HepG2 (cell line): ENCODE measurements around the gene NUDT14. TPM values are rescaled to one million over a fixed set of nuclear protein-coding genes. Genes with fewer than 3 reads are reported as not detected.

ENCODE experiments used
- ATAC-seq: fragments of 200-7000 bp; cut with Tn5 transposase; 3 replicates; pipeline ENCODE4 v1.9.1; 2020; ENCODE audit warnings: mild to moderate bottlenecking, moderate library complexity
- BruUV-seq: library from RNA; stranded (reverse); fragments of 400-500 nt; replicated peaks from 2 replicates; lab custom pipeline; 2021; lab: Mats Ljungman, UMichigan
- CTCF ChIA-PET: fragments of 300-600 bp; formaldehyde crosslinking; extraction: SDS; loops from one replicate; lab custom pipeline; 2021; ENCODE audit warnings: low total read pairs, inconsistent platforms, low intra/inter-chr PET ratio; lab: Yijun Ruan, JAX
- POLR2A ChIA-PET: fragments of 350-600 bp; sonication (Branson Sonifier 250); formaldehyde crosslinking; loops from one replicate; lab custom pipeline; 2020; ENCODE audit warnings: antibody characterized with exemption, inconsistent platforms; lab: Yijun Ruan, JAX
- DNase-seq: peaks from one replicate; pipeline ENCODE4 v3.0.0-alpha.2; 2015; ENCODE audit warnings: low spot score
- FAIRE-seq: peaks from 3 replicates; lab custom pipeline; 2011; peaks lifted over from hg19 to GRCh38; lab: Jason Lieb, UNC
- H2AFZ ChIP-seq: one replicate; pipeline ENCODE4 v1.6.1; 2011; ENCODE audit warnings: low read length, inconsistent platforms
- H3K27ac ChIP-seq: fragments of 300-600 bp; 3 replicates; pipeline ENCODE4 v1.8.0; 2011; ENCODE audit warnings: mixed run types, mild to moderate bottlenecking, mixed read lengths, low read length, inconsistent platforms; ENCODE audit not compliant: insufficient read depth; ENCODE audit errors: extremely low read length
- H3K27me3 ChIP-seq, 2 experiments: fragments of 200-600 bp in 1 of 2; 2 replicates in 1 of 2; 3 replicates in 1 of 2; pipeline versions ENCODE4 v1.6.0 to v1.8.0; 2011; ENCODE audit warnings: low read length in 2 of 2, mild to moderate bottlenecking in 2 of 2, moderate library complexity in 2 of 2, inconsistent platforms in 1 of 2; ENCODE audit not compliant: insufficient read depth in 2 of 2, control insufficient read depth in 1 of 2
- H3K36me3 ChIP-seq, 2 experiments: fragments of 200-600 bp in 1 of 2; replicated peaks in 1 of 2; 2 replicates in 1 of 2; 3 replicates in 1 of 2; pipeline versions ENCODE4 v1.5.1 to v1.8.0; 2011; ENCODE audit warnings: low read length in 2 of 2, inconsistent platforms in 1 of 2; ENCODE audit not compliant: insufficient read depth in 2 of 2, control insufficient read depth in 1 of 2
- H3K4me1 ChIP-seq: 2 replicates; pipeline ENCODE4 v1.5.1; 2012; ENCODE audit warnings: low read length, inconsistent platforms; ENCODE audit not compliant: insufficient read depth
- H3K4me2 ChIP-seq: 2 replicates; pipeline ENCODE4 v1.6.0; 2011; ENCODE audit warnings: low read depth, low read length, inconsistent platforms
- H3K4me3 ChIP-seq, 3 experiments: fragments of 200-600 bp in 1 of 3; sonication (generic), shearing (Covaris generic) in 1 of 3; replicated peaks in 1 of 3; 2 replicates each; pipeline ENCODE4 v1.5.1; 2011 to 2016; ENCODE audit warnings: low read length in 3 of 3, inconsistent platforms in 2 of 3, low read depth in 2 of 3, mild to moderate bottlenecking in 2 of 3, control low read depth in 1 of 3, mixed read lengths in 1 of 3; ENCODE audit not compliant: insufficient read depth in 1 of 3
- H3K79me2 ChIP-seq: one replicate; pipeline ENCODE4 v1.6.1; 2011; ENCODE audit warnings: low read length, inconsistent platforms; ENCODE audit not compliant: insufficient read depth
- H3K9ac ChIP-seq: 2 replicates; pipeline ENCODE4 v1.6.0; 2011; ENCODE audit warnings: mild to moderate bottlenecking, low read depth, low read length, inconsistent platforms; ENCODE audit not compliant: insufficient read depth
- H3K9me3 ChIP-seq: 2 replicates; pipeline ENCODE4 v1.5.1; 2012; ENCODE audit warnings: mild to moderate bottlenecking, low read length
- H4K20me1 ChIP-seq: 2 replicates; pipeline ENCODE4 v1.6.0; 2011; ENCODE audit warnings: inconsistent platforms, mild to moderate bottlenecking, low read length, moderate library complexity; ENCODE audit not compliant: insufficient read depth
- AKAP8 ChIP-seq: sonication (generic); formaldehyde crosslinking; IDR thresholded peaks from 2 replicates; pipeline ENCODE4 v1.5.1; 2020; ENCODE audit warnings: mild to moderate bottlenecking, missing genetic modification reagents
- CBX5 ChIP-seq: sonication (generic); formaldehyde crosslinking; IDR thresholded peaks from 2 replicates; pipeline ENCODE4 v1.4.0; 2020; ENCODE audit warnings: missing genetic modification reagents, borderline replicate concordance
- PCBP1 ChIP-seq: fragments of 200-400 bp; formaldehyde crosslinking; IDR thresholded peaks from 2 replicates; pipeline ENCODE4 v1.6.1; 2017; ENCODE audit warnings: mild to moderate bottlenecking, low read depth, low read length, borderline replicate concordance
- SMYD3 ChIP-seq: sonication (generic); formaldehyde crosslinking; IDR thresholded peaks from 2 replicates; pipeline ENCODE4 v1.8.1; 2023; ENCODE audit warnings: mild to moderate bottlenecking, missing genetic modification reagents
- TOPORS ChIP-seq: sonication (generic); formaldehyde crosslinking; IDR thresholded peaks from 2 replicates; pipeline ENCODE4 v1.8.0; 2023; ENCODE audit warnings: mild to moderate bottlenecking, missing genetic modification reagents
- ZEB1 ChIP-seq: IDR thresholded peaks from 2 replicates; pipeline ENCODE4 v1.6.1; 2012; ENCODE audit warnings: mild to moderate bottlenecking, low read depth, inconsistent platforms; ENCODE audit not compliant: insufficient replicate concordance
- ZNF614 ChIP-seq: IDR thresholded peaks from 2 replicates; pipeline ENCODE4 v1.6.1; 2018; ENCODE audit warnings: missing biosample characterization, missing genetic modification reagents, inconsistent platforms, borderline replicate concordance
- WGBS: methylation state at CpG from one replicate; pipeline ENCODE4 v1.1.6; 2017; ENCODE audit warnings: low lambda C conversion rate; 5-methylcytosine and 5-hydroxymethylcytosine counted together
- in situ Hi-C: cut with HindIII; loops from 2 replicates; pipeline ENCODE4 v1.10.0; 2017; ENCODE audit warnings: low pct_unique_long_range_greater_than_20kb; ENCODE audit not compliant: extremely low pct_ligation_motif_present
- intact Hi-C: fragments of 100-400 bp; cut with micrococcal nuclease; formaldehyde crosslinking; loops from one replicate; pipeline ENCODE4 v1.10.0; 2022; ENCODE audit not compliant: unreplicated experiment
- polyA plus RNA-seq, 8 experiments: library from polyadenylated mRNA; depleted of rRNA in 3 of 8; stranded (reverse) in 7 of 8; unstranded in 1 of 8; fragments of >200 nt; fragmentation: Illumina TruSeq in 4 of 8; extraction: Trizol in 4 of 8; gene quantifications; 2 replicates each; pipeline versions ENCODE4 v1.2.1 to v1.2.3, GENCODE V29; 2011 to 2016; ENCODE audit warnings: low read depth in 4 of 8, missing spikeins in 1 of 8, mixed read lengths in 1 of 8; ENCODE audit not compliant: insufficient read depth in 1 of 8
- total RNA-seq, 5 experiments: library from RNA; depleted of rRNA; stranded (reverse); fragments of >200 nt; fragmentation: Illumina TruSeq; extraction: Trizol; gene quantifications; 2 replicates each; pipeline ENCODE4 v1.2.3, GENCODE V29; 2016; ENCODE audit warnings: low read depth in 1 of 5
- TF ChIP-seq, protein P1 (sequence below): sonication (generic); formaldehyde crosslinking; IDR thresholded peaks from 2 replicates; pipeline ENCODE4 v1.9.0; 2021; ENCODE audit warnings: missing genetic modification reagents, borderline replicate concordance
- TF ChIP-seq, protein P2 (sequence below): IDR thresholded peaks from 2 replicates; pipeline ENCODE4 v1.6.1; 2016; ENCODE audit warnings: low read depth, borderline replicate concordance
- TF ChIP-seq, protein P3 (sequence below): IDR thresholded peaks from 2 replicates; pipeline ENCODE4 v1.6.1; 2016; ENCODE audit warnings: missing biosample characterization, missing genetic modification reagents, low read depth
- TF ChIP-seq, protein P4 (sequence below): sonication (generic); formaldehyde crosslinking; IDR thresholded peaks from 2 replicates; pipeline ENCODE4 v1.8.1; 2023; ENCODE audit warnings: mild to moderate bottlenecking, missing genetic modification reagents, borderline replicate concordance
- TF ChIP-seq, protein P5 (sequence below): sonication (generic); formaldehyde crosslinking; IDR thresholded peaks from 2 replicates; pipeline ENCODE4 v1.4.0; 2020; ENCODE audit warnings: missing genetic modification reagents

NUDT14 gene
- total and polyA plus RNA-seq, 2 of the 13 experiments (the other 11 are each of a cell fraction or from before 2014, with no cell fraction given), result 5.8 to 6.1 TPM

DNA sequence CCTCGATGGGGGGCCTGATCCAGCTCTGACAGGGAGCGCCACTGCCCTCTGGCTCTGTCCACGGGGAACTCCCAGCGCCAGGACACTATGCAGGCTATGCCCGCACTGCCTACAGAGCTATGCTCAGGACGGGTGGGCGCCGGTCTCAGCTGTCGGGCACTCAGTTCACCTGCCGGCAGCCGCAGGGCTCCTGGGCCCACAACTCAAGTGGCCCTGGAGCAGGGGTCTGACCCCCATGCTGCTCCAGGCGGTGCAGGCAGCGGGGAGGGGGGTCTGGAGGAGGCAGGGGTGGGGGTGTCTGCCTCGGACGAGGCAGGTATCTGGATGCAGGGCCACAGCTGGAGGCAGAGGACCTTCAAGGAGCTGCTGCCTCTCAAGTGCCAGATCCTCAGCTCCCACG is 28.5 kb upstream of the NUDT14 start:
- no peak for DNase-seq
- FAIRE-seq, result no peak
- Histone ChIP-seq H3K79me2 (no peaks in the 10 kb centered on the region), H4K20me1 (no peaks in the 10 kb centered on the region; the same call in 1 of the 2 replicates), H3K27me3 (no peaks in the 10 kb centered on the region; a peak in 1 of 5 replicates), H3K9ac (no peak overlapping the region), H3K4me3 (no peak overlapping the region), H3K27ac (no peak overlapping the region), H3K9me3 (no peaks in the 10 kb centered on the region), H2AFZ (no peak overlapping the region), H3K4me2 (no peak overlapping the region), H3K4me1 (peaks cover 2% of the 10 kb centered on the region; the same call in 1 of the 2 replicates), H3K36me3 (peaks cover 8 to 10% of the 10 kb centered on the region in 2 experiments; a peak in 3 of 5 replicates)
- in situ Hi-C loops, result no loop called here
- no TSS peak for BruUV-seq
- TF ChIP-seq PCBP1 (no peak), CBX5 (CRISPR knock-in tag) (no peak), SMYD3 (CRISPR knock-in tag) (no peak)
- WGBS, result no CpG with 5 or more reads among the region's 16 CpGs
- intact Hi-C loops, result no loop called here
- ChIA-PET CTCF (no interaction called here), POLR2A (no interaction called here)
- ATAC-seq, result no peak

DNA sequence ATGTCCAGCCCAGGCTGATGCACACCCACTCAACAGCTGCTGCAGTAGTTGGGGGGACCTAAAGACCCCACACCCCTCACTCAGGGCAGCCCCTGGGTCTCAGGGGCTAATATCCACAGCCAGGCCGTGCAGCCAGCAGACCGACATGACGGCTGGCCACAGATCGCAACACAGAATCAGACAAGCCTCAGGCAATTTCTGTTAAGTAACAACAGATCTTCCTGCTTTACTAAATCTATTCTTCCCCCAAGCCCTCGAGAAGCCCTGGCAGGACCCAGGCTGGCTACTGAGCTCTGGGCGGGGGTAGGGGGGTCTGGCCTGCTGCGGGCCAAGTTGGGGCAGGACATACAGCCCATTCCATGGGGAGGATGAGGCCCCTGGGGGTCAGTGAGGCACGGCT is 28.0 kb upstream of the NUDT14 start:
- Histone ChIP-seq H3K27me3 (no peaks in the 10 kb centered on the region; a peak in 2 of 5 replicates), H3K27ac (no peak overlapping the region), H3K4me1 (peaks cover 7% of the 10 kb centered on the region; the same call in 1 of the 2 replicates), H2AFZ (no peak overlapping the region), H3K9ac (no peak overlapping the region), H4K20me1 (no peaks in the 10 kb centered on the region; the same call in 1 of the 2 replicates), H3K79me2 (no peaks in the 10 kb centered on the region), H3K4me3 (no peak overlapping the region), H3K4me2 (no peak overlapping the region), H3K36me3 (peaks cover 8% of the 10 kb centered on the region in 2 experiments; a peak in 3 of 5 replicates), H3K9me3 (no peaks in the 10 kb centered on the region)
- no peak for DNase-seq
- WGBS, result 87% methylated on average over 4 of the region's 8 CpGs
- no peak for FAIRE-seq
- no TSS peak for BruUV-seq
- ChIA-PET CTCF (no interaction called here), POLR2A (no interaction called here)
- in situ Hi-C loops, result no loop called here
- intact Hi-C loops, result no loop called here
- ATAC-seq, result no peak
- TF ChIP-seq, protein P1, sequence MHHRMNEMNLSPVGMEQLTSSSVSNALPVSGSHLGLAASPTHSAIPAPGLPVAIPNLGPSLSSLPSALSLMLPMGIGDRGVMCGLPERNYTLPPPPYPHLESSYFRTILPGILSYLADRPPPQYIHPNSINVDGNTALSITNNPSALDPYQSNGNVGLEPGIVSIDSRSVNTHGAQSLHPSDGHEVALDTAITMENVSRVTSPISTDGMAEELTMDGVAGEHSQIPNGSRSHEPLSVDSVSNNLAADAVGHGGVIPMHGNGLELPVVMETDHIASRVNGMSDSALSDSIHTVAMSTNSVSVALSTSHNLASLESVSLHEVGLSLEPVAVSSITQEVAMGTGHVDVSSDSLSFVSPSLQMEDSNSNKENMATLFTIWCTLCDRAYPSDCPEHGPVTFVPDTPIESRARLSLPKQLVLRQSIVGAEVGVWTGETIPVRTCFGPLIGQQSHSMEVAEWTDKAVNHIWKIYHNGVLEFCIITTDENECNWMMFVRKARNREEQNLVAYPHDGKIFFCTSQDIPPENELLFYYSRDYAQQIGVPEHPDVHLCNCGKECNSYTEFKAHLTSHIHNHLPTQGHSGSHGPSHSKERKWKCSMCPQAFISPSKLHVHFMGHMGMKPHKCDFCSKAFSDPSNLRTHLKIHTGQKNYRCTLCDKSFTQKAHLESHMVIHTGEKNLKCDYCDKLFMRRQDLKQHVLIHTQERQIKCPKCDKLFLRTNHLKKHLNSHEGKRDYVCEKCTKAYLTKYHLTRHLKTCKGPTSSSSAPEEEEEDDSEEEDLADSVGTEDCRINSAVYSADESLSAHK (CRISPR knock-in tag), result no peak
- TF ChIP-seq ZEB1, result no peak
- TF ChIP-seq, protein P2, sequence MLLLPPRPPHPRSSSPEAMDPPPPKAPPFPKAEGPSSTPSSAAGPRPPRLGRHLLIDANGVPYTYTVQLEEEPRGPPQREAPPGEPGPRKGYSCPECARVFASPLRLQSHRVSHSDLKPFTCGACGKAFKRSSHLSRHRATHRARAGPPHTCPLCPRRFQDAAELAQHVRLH (CRISPR knock-in tag), result no peak
- TF ChIP-seq, protein P3, sequence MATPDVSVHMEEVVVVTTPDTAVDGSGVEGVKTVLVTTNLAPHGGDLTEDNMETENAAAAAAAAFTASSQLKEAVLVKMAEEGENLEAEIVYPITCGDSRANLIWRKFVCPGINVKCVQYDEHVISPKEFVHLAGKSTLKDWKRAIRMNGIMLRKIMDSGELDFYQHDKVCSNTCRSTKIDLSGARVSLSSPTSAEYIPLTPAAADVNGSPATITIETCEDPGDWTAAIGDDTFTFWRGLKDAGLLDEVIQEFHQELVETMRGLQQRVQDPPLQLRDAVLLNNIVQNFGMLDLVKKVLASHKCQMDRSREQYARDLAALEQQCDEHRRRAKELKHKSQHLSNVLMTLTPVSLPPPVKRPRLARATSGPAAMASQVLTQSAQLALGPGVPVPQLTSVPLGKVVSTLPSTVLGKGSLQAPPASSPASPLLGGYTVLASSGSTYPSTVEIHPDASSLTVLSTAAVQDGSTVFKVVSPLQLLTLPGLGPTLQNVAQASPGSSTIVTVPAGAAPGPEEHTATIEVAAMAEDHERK, result no peak
- TF ChIP-seq, protein P4, sequence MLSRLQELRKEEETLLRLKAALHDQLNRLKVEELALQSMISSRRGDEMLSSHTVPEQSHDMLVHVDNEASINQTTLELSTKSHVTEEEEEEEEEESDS, result no peak
- no peak for TF ChIP-seq AKAP8 (CRISPR knock-in tag)
- TF ChIP-seq TOPORS (CRISPR knock-in tag), result no peak
- TF ChIP-seq, protein P5, sequence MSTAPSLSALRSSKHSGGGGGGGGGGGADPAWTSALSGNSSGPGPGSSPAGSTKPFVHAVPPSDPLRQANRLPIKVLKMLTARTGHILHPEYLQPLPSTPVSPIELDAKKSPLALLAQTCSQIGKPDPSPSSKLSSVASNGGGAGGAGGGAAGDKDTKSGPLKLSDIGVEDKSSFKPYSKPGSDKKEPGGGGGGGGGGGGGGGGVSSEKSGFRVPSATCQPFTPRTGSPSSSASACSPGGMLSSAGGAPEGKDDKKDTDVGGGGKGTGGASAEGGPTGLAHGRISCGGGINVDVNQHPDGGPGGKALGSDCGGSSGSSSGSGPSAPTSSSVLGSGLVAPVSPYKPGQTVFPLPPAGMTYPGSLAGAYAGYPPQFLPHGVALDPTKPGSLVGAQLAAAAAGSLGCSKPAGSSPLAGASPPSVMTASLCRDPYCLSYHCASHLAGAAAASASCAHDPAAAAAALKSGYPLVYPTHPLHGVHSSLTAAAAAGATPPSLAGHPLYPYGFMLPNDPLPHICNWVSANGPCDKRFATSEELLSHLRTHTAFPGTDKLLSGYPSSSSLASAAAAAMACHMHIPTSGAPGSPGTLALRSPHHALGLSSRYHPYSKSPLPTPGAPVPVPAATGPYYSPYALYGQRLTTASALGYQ (CRISPR knock-in tag), result no peak
- no peak for TF ChIP-seq ZNF614 (CRISPR knock-in tag)
